Neuronal stem cell (in vitro differentiated cells): ENCODE data around the gene LRRC71.

Source experiments
- DNase-seq: peaks from one replicate; pipeline ENCODE4 v3.0.0-alpha.2; 2013; ENCODE audit warnings: low spot score
- H2AFZ ChIP-seq: one replicate; pipeline ENCODE4 v1.6.1; 2013; ENCODE audit warnings: mild to moderate bottlenecking, low read length, inconsistent platforms
- H2AK5ac ChIP-seq: 2 replicates; pipeline ENCODE4 v1.6.1; 2013; ENCODE audit warnings: low read depth, mild to moderate bottlenecking, inconsistent platforms, low read length, moderate library complexity, mixed read lengths
- H2BK120ac ChIP-seq: 2 replicates; pipeline ENCODE4 v1.6.1; 2013; ENCODE audit warnings: low read depth, mild to moderate bottlenecking, inconsistent platforms, low read length, moderate library complexity, mixed read lengths
- H2BK12ac ChIP-seq: one replicate; pipeline ENCODE4 v1.6.1; 2013; ENCODE audit warnings: low read length, inconsistent platforms
- H2BK15ac ChIP-seq: 2 replicates; pipeline ENCODE4 v1.6.1; 2013; ENCODE audit warnings: mild to moderate bottlenecking, low read length, inconsistent platforms, mixed read lengths
- H2BK5ac ChIP-seq: one replicate; pipeline ENCODE4 v1.6.1; 2013; ENCODE audit warnings: inconsistent platforms, mild to moderate bottlenecking, low read length, moderate library complexity
- H3K14ac ChIP-seq: one replicate; pipeline ENCODE4 v1.6.1; 2013; ENCODE audit warnings: low read length, inconsistent platforms
- H3K18ac ChIP-seq: 2 replicates; pipeline ENCODE4 v1.6.1; 2013; ENCODE audit warnings: low read length, inconsistent platforms
- H3K23ac ChIP-seq: 2 replicates; pipeline ENCODE4 v1.6.1; 2013; ENCODE audit warnings: low read depth, mild to moderate bottlenecking, mixed read lengths, low read length, inconsistent platforms; ENCODE audit not compliant: poor library complexity
- H3K27ac ChIP-seq: replicated peaks from 3 replicates; pipeline ENCODE4 v1.5.1; 2013; ENCODE audit warnings: low read length, inconsistent platforms
- H3K27me3 ChIP-seq, 3 experiments: 2 replicates each; pipeline ENCODE4 v1.6.1; 2013; ENCODE audit warnings: low read length in 3 of 3, mild to moderate bottlenecking in 2 of 3, inconsistent platforms in 1 of 3, low read depth in 1 of 3, mixed read lengths in 1 of 3, moderate library complexity in 1 of 3; ENCODE audit not compliant: control insufficient read depth in 3 of 3, insufficient read depth in 3 of 3
- H3K36me3 ChIP-seq, 2 donors: replicated peaks in 1 of 2; 2 replicates each; pipeline ENCODE4 v1.6.1; 2013; ENCODE audit warnings: low read length in 2 of 2; ENCODE audit not compliant: control insufficient read depth in 2 of 2, insufficient read depth in 2 of 2
- H3K4ac ChIP-seq: 2 replicates; pipeline ENCODE4 v1.6.1; 2013; ENCODE audit warnings: inconsistent platforms, mild to moderate bottlenecking, low read length, moderate library complexity
- H3K4me1 ChIP-seq, 2 donors: 1 replicate in 1 of 2; 2 replicates in 1 of 2; pipeline ENCODE4 v1.6.1; 2013; ENCODE audit warnings: low read length in 2 of 2, low read depth in 1 of 2; ENCODE audit not compliant: control insufficient read depth in 2 of 2, insufficient read depth in 1 of 2
- H3K4me2 ChIP-seq: one replicate; pipeline ENCODE4 v1.6.1; 2013; ENCODE audit warnings: mild to moderate bottlenecking, low read length, inconsistent platforms; ENCODE audit not compliant: insufficient read depth, poor library complexity, severe bottlenecking
- H3K4me3 ChIP-seq, 2 donors: 2 replicates each; pipeline ENCODE4 v1.5.1; 2013; ENCODE audit warnings: low read length in 2 of 2, mild to moderate bottlenecking in 2 of 2, inconsistent platforms in 1 of 2, moderate library complexity in 1 of 2
- H3K79me1 ChIP-seq: one replicate; pipeline ENCODE4 v1.6.1; 2013; ENCODE audit warnings: low read depth, mild to moderate bottlenecking, inconsistent platforms, low read length, moderate library complexity
- H3K9ac ChIP-seq: one replicate; pipeline ENCODE4 v1.6.1; 2013; ENCODE audit warnings: mild to moderate bottlenecking, low read depth, low read length, inconsistent platforms; ENCODE audit not compliant: poor library complexity
- H3K9me3 ChIP-seq, 2 donors: replicated peaks in 1 of 2; 2 replicates each; pipeline versions ENCODE3 to v1.6.1; 2013; ENCODE audit warnings: low read length in 2 of 2, mild to moderate bottlenecking in 2 of 2, inconsistent platforms in 1 of 2, low read depth in 1 of 2, mixed read lengths in 1 of 2, moderate library complexity in 1 of 2; ENCODE audit not compliant: control insufficient read depth in 2 of 2, insufficient read depth in 1 of 2
- H4K8ac ChIP-seq: one replicate; pipeline ENCODE4 v1.6.1; 2013; ENCODE audit warnings: low read depth, mild to moderate bottlenecking, inconsistent platforms, low read length, moderate library complexity
- H4K91ac ChIP-seq: one replicate; pipeline ENCODE4 v1.6.1; 2013; ENCODE audit warnings: low read length, low read depth, mild to moderate bottlenecking, inconsistent platforms; ENCODE audit not compliant: poor library complexity
- WGBS, 2 donors: extraction: QIAGEN DNeasy Blood & Tissue Kit; methylation state at CpG; one replicate each; pipeline ENCODE4 v1.1.7; 2013; ENCODE audit warnings: missing lambda C conversion rate in 2 of 2, mixed read lengths in 1 of 2; ENCODE audit not compliant: insufficient read length in 2 of 2, insufficient replicate concordance in 1 of 2; ENCODE audit errors: extremely low coverage in 2 of 2; 5-methylcytosine and 5-hydroxymethylcytosine counted together

The LRRC71 gene

GRCh38 chr1:156958247-156958714 lies 37.8 kb downstream of the LRRC71 start:
- WGBS, 2 donors, result no CpG with 5 or more reads among the region's 2 CpGs
- Histone ChIP-seq H3K9ac (no peak overlapping the region), H4K91ac (no peak overlapping the region), H3K79me1 (no peaks in the 10 kb centered on the region), H2BK5ac (no peak overlapping the region), H3K23ac (no peak overlapping the region), H2BK15ac (no peak overlapping the region), H3K27ac (no peak overlapping the region), H3K36me3 (peaks cover 36 to 92% of the 10 kb centered on the region in 2 donors), H2AK5ac (no peak overlapping the region), H2BK120ac (no peak overlapping the region), H3K14ac (no peak overlapping the region), H3K18ac (no peak overlapping the region), H3K4me1 (no peaks in the 10 kb centered on the region), H3K27me3 (no peaks in the 10 kb centered on the region), H3K4me3 (no peak overlapping the region), H3K9me3 (no peaks in the 10 kb centered on the region), H3K4me2 (no peak overlapping the region), H4K8ac (no peak overlapping the region), H2BK12ac (no peak overlapping the region), H2AFZ (no peak overlapping the region), H3K4ac (no peak overlapping the region)
- no peak for DNase-seq

GRCh38 chr1:156959414-156959813 lies 39.0 kb downstream of the LRRC71 start:
- Histone ChIP-seq H4K8ac (no peak overlapping the region), H2AFZ (no peak overlapping the region), H3K27me3 (no peaks in the 10 kb centered on the region), H3K9me3 (no peaks in the 10 kb centered on the region), H3K18ac (no peak overlapping the region), H2AK5ac (no peak overlapping the region), H3K4me2 (no peak overlapping the region), H3K27ac (no peak overlapping the region), H3K14ac (no peak overlapping the region), H3K36me3 (peaks cover 40 to 95% of the 10 kb centered on the region in 2 donors), H3K4me3 (no peak overlapping the region), H2BK5ac (no peak overlapping the region), H3K4ac (no peak overlapping the region), H3K23ac (no peak overlapping the region), H2BK120ac (no peak overlapping the region), H3K4me1 (no peaks in the 10 kb centered on the region), H3K79me1 (no peaks in the 10 kb centered on the region), H3K9ac (no peak overlapping the region), H2BK12ac (no peak overlapping the region), H2BK15ac (no peak overlapping the region), H4K91ac (no peak overlapping the region)
- DNase-seq, result no peak
- WGBS, 2 donors, result no CpG with 5 or more reads among the region's 2 CpGs

DNA sequence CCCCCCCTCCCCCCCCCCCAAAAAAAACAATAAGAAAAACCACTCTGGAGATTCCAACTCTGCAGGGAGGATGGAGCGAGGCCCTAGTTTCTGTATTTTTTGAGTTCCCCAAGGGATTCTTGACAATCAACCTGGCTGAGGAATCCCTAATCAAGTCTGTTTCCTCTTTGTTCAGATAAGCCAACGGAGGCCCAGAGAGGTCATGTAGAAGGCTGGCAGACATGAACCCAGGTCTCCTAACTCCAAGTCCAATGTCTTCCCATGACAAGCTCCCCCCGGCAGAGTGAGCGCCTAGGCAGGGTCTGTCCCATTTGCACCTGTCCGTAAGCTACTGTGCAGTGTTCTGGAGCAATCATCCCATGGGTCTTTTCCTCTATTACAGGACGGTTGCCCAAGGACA lies 39.5 kb downstream of the LRRC71 start:
- no peaks in the 10 kb centered on the region for H3K4me1 ChIP-seq
- H3K9ac ChIP-seq, result no peak overlapping the region
- H3K14ac ChIP-seq, result no peak overlapping the region
- H3K4me2 ChIP-seq, result no peak overlapping the region
- no peak overlapping the region for H3K4ac ChIP-seq
- H3K79me1 ChIP-seq, result no peaks in the 10 kb centered on the region
- H3K36me3 ChIP-seq, result peaks cover 38 to 95% of the 10 kb centered on the region in 2 donors
- H4K8ac ChIP-seq, result no peak overlapping the region
- H3K27ac ChIP-seq, result no peak overlapping the region
- H3K23ac ChIP-seq, result no peak overlapping the region
- no CpG with 5 or more reads among the region's 6 CpGs for WGBS, 2 donors
- H2AFZ ChIP-seq, result no peak overlapping the region
- no peak for DNase-seq
- H2BK120ac ChIP-seq, result no peak overlapping the region
- H2BK15ac ChIP-seq, result no peak overlapping the region
- no peak overlapping the region for H3K4me3 ChIP-seq
- no peak overlapping the region for H4K91ac ChIP-seq
- H2BK5ac ChIP-seq, result no peak overlapping the region
- H3K27me3 ChIP-seq, result no peaks in the 10 kb centered on the region
- H2AK5ac ChIP-seq, result no peak overlapping the region
- H3K18ac ChIP-seq, result no peak overlapping the region
- H3K9me3 ChIP-seq, result no peaks in the 10 kb centered on the region
- no peak overlapping the region for H2BK12ac ChIP-seq

DNA sequence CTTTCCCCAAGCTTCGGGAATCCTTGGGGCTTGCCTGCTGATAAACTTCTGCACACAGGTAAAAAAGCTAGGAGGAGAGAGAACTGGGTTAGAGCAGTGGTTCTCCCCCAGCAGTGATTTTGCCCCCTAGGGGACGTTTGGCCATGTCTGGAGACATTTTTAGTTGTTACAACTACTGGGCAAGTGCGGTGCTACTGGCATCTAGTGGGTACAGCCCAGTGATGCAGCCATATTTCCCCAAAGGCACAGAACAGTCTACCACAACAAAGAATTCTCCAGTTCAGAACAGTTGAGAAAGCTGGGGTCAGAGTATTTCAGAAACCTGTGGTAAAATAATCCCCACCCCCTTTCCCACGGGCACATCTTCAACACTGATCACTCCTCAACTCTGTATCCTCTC lies 41.3 kb downstream of the LRRC71 start:
- no peak overlapping the region for H2BK120ac ChIP-seq
- WGBS, 2 donors, result no CpG with 5 or more reads among the region's 4 CpGs
- H4K8ac ChIP-seq, result no peak overlapping the region
- no peaks in the 10 kb centered on the region for H3K4me1 ChIP-seq
- H3K4me2 ChIP-seq, result no peak overlapping the region
- H3K23ac ChIP-seq, result no peak overlapping the region
- no peak overlapping the region for H3K9ac ChIP-seq
- H3K27me3 ChIP-seq, result no peaks in the 10 kb centered on the region
- H3K14ac ChIP-seq, result no peak overlapping the region
- no peaks in the 10 kb centered on the region for H3K79me1 ChIP-seq
- no peak overlapping the region for H3K4me3 ChIP-seq
- no peak overlapping the region for H2BK12ac ChIP-seq
- no peak overlapping the region for H3K27ac ChIP-seq
- H2AFZ ChIP-seq, result no peak overlapping the region
- no peak overlapping the region for H4K91ac ChIP-seq
- H2AK5ac ChIP-seq, result no peak overlapping the region
- H2BK5ac ChIP-seq, result no peak overlapping the region
- H3K4ac ChIP-seq, result no peak overlapping the region
- H3K36me3 ChIP-seq, result peaks cover 34 to 94% of the 10 kb centered on the region in 2 donors
- H3K9me3 ChIP-seq, result no peaks in the 10 kb centered on the region
- no peak overlapping the region for H2BK15ac ChIP-seq
- no peak for DNase-seq
- no peak overlapping the region for H3K18ac ChIP-seq
